OCI-LY3 (cell line): ENCODE measurements around the gene PRKAR1B.

Experiments used
- EZH2phosphoT487 ChIP-seq: fragments of 200-600 bp; shearing (Covaris generic); IDR thresholded peaks from 2 replicates; pipeline ENCODE4 v1.6.1; 2018; ENCODE audit warnings: antibody characterized with exemption, mixed run types, low read depth
- TF ChIP-seq, protein P1 (sequence below): fragments of 200-600, 300-600 bp; sonication (generic); IDR thresholded peaks from 2 replicates; pipeline ENCODE4 v1.5.1; 2014; ENCODE audit warnings: antibody characterized with exemption, low read length, low read depth

GRCh38 chr7:568031-568951 is 158.8 kb downstream of the PRKAR1B start:
- TF ChIP-seq, protein P1, sequence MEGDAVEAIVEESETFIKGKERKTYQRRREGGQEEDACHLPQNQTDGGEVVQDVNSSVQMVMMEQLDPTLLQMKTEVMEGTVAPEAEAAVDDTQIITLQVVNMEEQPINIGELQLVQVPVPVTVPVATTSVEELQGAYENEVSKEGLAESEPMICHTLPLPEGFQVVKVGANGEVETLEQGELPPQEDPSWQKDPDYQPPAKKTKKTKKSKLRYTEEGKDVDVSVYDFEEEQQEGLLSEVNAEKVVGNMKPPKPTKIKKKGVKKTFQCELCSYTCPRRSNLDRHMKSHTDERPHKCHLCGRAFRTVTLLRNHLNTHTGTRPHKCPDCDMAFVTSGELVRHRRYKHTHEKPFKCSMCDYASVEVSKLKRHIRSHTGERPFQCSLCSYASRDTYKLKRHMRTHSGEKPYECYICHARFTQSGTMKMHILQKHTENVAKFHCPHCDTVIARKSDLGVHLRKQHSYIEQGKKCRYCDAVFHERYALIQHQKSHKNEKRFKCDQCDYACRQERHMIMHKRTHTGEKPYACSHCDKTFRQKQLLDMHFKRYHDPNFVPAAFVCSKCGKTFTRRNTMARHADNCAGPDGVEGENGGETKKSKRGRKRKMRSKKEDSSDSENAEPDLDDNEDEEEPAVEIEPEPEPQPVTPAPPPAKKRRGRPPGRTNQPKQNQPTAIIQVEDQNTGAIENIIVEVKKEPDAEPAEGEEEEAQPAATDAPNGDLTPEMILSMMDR = no peak
- TF ChIP-seq EZH2phosphoT487 = no peak
